Mucosa of descending colon (tissue), 3 donors: ENCODE measurements around the gene FAM168B. TPM values are rescaled to one million over a fixed set of nuclear protein-coding genes. Genes with fewer than 3 reads are reported as not detected.
"Not testable (repeated sequence)": the region's sequence is repeated elsewhere in the genome, so short reads cannot be mapped to it uniquely, and the experiment has no call there.

Experiments used
- ATAC-seq: fragments of 200-7000 bp; cut with Tn5 transposase; one replicate; pipeline ENCODE4 v1.9.1; 2020; ENCODE audit warnings: mild to moderate bottlenecking, moderate library complexity
- DNase-seq, 3 donors: peaks; one replicate each; pipeline ENCODE4 v3.0.0-alpha.2; 2020
- H3K36me3 ChIP-seq: fragments of 200-600 bp; one replicate; pipeline ENCODE4 v1.8.0; 2021; ENCODE audit warnings: low read depth, mild to moderate bottlenecking
- H3K4me1 ChIP-seq: fragments of 200-600 bp; one replicate; pipeline ENCODE4 v1.8.0; 2021; ENCODE audit warnings: low read depth, mild to moderate bottlenecking
- H3K4me3 ChIP-seq: fragments of 200-600 bp; one replicate; pipeline ENCODE4 v1.8.0; 2021; ENCODE audit warnings: mild to moderate bottlenecking
- H3K9me3 ChIP-seq: fragments of 200-600 bp; one replicate; pipeline ENCODE4 v1.8.0; 2021; ENCODE audit warnings: mild to moderate bottlenecking
- CTCF ChIP-seq: fragments of 200-600 bp; IDR thresholded peaks from one replicate; pipeline ENCODE4 v1.8.0; 2022; ENCODE audit warnings: antibody characterized with exemption, mild to moderate bottlenecking
- intact Hi-C, 2 donors: fragments of 100-400 bp; cut with DNase I in 1 of 2; cut with micrococcal nuclease in 1 of 2; formaldehyde crosslinking; loops; one replicate each; pipeline versions ENCODE4 v1.11.0 to v1.11.1; 2022; cut with DNase I, micrococcal nuclease
- total RNA-seq, 3 donors: library from RNA; stranded (reverse); fragmentation: NEBNext Ultra II Directional in 2 of 3; extraction: Animal tissue kit (Norgen Biotek cat#: 25700) in 2 of 3; gene quantifications; one replicate each; pipeline versions ENCODE4 v1.2.1 to v1.2.4, GENCODE V29; 2021 to 2023
- donor health status: DM: no; HTN: no; CAD: no; lungs with moderate emphysema.
- donor health status: DM: no; HTN: no; CAD: no.
- donor health status: DM: no; HTN: yes; CAD: no.

The FAM168B gene
- total RNA-seq, 3 donors from 2014 or later = 79.1 to 131 (median 86.1) TPM

GRCh38 chr2:131077966-131078365 lies 15.3 kb downstream of the FAM168B start:
- H3K4me1 ChIP-seq = peaks cover 5% of the 10 kb centered on the region
- TF ChIP-seq CTCF = no peak
- ATAC-seq (no peak), DNase-seq (no peak)
- H3K36me3 ChIP-seq = peaks cover 8% of the 10 kb centered on the region
- H3K4me3 ChIP-seq = no peak overlapping the region
- intact Hi-C loops = no loop called here
- H3K9me3 ChIP-seq = no peaks in the 10 kb centered on the region

GRCh38 chr2:131077182-131077846 lies 15.9 kb downstream of the FAM168B start:
- Histone ChIP-seq H3K4me3 (no peak overlapping the region), H3K4me1 (peaks cover 5% of the 10 kb centered on the region), H3K36me3 (peaks cover 8% of the 10 kb centered on the region), H3K9me3 (no peaks in the 10 kb centered on the region)
- ATAC-seq (no peak), DNase-seq (no peak)
- TF ChIP-seq CTCF = no peak
- intact Hi-C loops = no loop called here

- Histone ChIP-seq H3K4me3 (no peak overlapping the region), H3K9me3 (no peaks in the 10 kb centered on the region), H3K4me1 (peaks cover 5% of the 10 kb centered on the region), H3K36me3 (peaks cover 8% of the 10 kb centered on the region)
- intact Hi-C loops = no loop called here
- no peak for TF ChIP-seq CTCF
- ATAC-seq (no peak), DNase-seq (no peak)
Observed at GRCh38 chr2:131076707-131077106, 16.6 kb downstream of the FAM168B start.

- H3K36me3 ChIP-seq, ATAC-seq, H3K4me3 ChIP-seq, H3K4me1 ChIP-seq, DNase-seq, H3K9me3 ChIP-seq, intact Hi-C loops: not testable (repeated sequence)
Observed at GRCh38 chr2:131075578-131075977, 17.7 kb downstream of the FAM168B start.

- intact Hi-C loops, H3K36me3 ChIP-seq, H3K4me1 ChIP-seq, H3K4me3 ChIP-seq, H3K9me3 ChIP-seq, ATAC-seq, DNase-seq: not testable (repeated sequence)
Observed at GRCh38 chr2:131068172-131068571, 25.1 kb downstream of the FAM168B start.

GRCh38 chr2:131067465-131068125 lies 25.7 kb downstream of the FAM168B start:
- DNase-seq = no peak
- intact Hi-C loops = no loop called here
- no peak for TF ChIP-seq CTCF
- H3K36me3 ChIP-seq = no peaks in the 10 kb centered on the region
- H3K9me3 ChIP-seq = no peaks in the 10 kb centered on the region
- peaks cover 2% of the 10 kb centered on the region for H3K4me1 ChIP-seq
- no peak for ATAC-seq
- no peak overlapping the region for H3K4me3 ChIP-seq
